HG02981 (cell line): ENCODE data around the gene FAM120B.
"Not testable (repeated sequence)": the region's sequence is repeated elsewhere in the genome, so short reads cannot be mapped to it uniquely, and the experiment has no call there.

Experiments used
- ATAC-seq: cut with Tn5 transposase; IDR thresholded peaks from one replicate; pipeline ENCODE4 v1.9.1; 2021; ENCODE audit warnings: mild to moderate bottlenecking, moderate library complexity; ENCODE audit not compliant: unreplicated experiment

FAM120B gene

GRCh38 chr6:170355190-170355589 is 48.6 kb downstream of the FAM120B start:
- ATAC-seq: not testable (repeated sequence)

GRCh38 chr6:170355661-170356060 is 49.1 kb downstream of the FAM120B start:
- ATAC-seq: no peak

GRCh38 chr6:170357812-170358211 is 51.3 kb downstream of the FAM120B start:
- no peak for ATAC-seq

DNA sequence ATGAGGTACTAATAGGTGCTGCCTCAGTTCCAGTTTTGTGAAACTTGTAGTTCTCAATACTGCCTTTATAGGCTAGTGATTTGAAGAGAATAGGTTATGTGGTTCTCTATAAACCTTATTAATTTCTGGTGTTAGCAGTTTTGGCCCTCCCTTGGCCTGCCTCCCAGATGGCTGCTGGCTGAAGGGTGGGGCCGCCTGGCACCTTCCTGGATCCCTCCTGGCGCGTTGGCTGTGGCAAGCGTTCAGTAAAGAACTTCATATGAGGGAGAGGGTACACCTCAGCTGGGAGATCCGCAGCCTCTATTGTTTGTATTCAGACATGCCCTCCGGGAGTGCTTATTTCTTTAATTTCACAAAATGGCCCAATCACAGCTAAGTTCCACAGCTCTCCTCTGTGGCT is 51.9 kb downstream of the FAM120B start:
- no peak for ATAC-seq

GRCh38 chr6:170360476-170360875 is 53.9 kb downstream of the FAM120B start:
- no peak for ATAC-seq

DNA sequence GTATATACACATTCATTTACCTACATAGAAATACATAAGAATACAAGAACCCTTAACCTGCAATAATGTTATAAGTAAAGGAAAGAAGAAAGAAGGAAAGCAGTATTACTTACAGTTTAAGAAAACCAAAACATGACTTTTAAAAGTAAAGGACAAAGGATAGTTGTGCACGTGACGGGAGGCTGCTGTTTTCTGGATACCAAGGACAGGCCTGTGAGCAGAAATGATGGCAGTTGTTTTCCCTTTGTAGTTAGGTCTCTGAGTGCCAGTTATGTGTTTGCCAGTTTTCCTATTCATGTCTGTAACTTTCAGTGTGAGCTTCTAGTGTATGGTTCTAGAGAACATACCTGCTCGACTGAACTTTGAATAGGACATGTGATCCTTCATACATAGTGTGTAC is 54.8 kb downstream of the FAM120B start:
- no peak for ATAC-seq

GRCh38 chr6:170362121-170362520 is 55.6 kb downstream of the FAM120B start:
- ATAC-seq: no peak

- no peak for ATAC-seq
Observed at GRCh38 chr6:170363255-170363654, 56.7 kb downstream of the FAM120B start.

DNA sequence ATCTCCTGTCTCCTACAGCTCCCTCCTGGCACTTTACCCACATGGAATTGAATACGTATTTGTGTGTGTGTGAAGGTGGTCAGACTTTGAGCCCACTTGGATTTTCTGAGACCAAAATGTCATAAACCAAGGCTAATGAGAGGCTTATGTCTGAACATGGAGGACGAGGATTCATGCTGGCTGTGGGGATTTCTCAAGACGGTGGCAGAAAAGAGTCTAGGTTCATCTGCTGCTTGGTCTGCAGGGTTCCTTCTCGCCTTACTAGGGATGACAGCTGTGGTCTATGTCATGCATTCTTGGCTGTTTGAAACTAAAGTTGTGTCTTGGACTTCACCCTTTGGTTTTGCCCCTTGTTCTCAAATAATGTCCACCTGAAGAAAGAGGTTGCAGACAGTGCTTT is 58.6 kb downstream of the FAM120B start:
- no peak for ATAC-seq

- no peak for ATAC-seq
Observed at GRCh38 chr6:170365593-170365992, 59.0 kb downstream of the FAM120B start.

GRCh38 chr6:170366248-170366960 is 59.8 kb downstream of the FAM120B start:
- no peak for ATAC-seq

- no peak for ATAC-seq
Observed at GRCh38 chr6:170367241-170367640, 60.7 kb downstream of the FAM120B start.

- no peak for ATAC-seq
Observed at GRCh38 chr6:170368544-170368943, 62.0 kb downstream of the FAM120B start.

GRCh38 chr6:170369403-170369802 is 62.8 kb downstream of the FAM120B start:
- ATAC-seq: no peak

DNA sequence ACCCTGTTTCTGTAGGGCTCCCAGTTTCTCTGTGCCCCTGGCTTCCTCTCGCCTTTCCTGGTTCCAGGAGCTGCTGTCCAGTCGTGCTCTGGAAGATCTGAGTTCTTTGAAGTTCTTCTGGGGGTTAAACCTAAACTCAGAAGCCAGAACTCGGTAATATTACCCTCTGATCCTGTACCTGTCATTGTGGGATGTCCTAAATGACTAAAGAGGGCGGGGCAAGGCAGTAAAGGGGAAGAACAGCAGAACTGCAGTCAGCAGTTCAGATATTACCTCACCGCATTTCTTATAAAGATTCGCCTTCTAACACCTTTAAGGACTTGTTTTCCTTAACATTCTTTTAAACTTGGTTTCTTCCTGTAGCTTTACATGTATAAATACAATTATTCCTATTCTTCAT is 63.9 kb downstream of the FAM120B start:
- peak; percentile 52 for ATAC-seq

GRCh38 chr6:170371080-170371479 is 64.5 kb downstream of the FAM120B start:
- ATAC-seq: no peak

DNA sequence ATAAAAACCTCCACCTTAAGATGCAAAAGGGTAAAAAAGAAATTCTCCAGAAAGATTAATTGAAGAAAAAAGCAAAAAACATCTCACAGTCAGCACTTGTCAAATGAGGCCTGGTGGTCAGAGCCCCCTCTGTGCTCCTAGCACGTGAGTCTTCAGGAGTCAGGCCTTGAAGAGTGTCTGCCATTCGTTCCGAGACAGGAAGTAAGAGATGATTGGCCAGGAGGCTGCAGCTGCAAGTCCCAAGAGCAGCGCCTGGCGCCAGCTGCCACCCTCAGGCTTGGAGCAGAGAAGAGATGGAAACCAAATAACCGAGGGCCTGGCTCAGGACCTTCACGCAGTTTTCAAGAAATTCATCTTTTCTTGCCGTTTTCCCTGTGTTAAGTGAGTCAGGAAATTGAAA is 65.0 kb downstream of the FAM120B start:
- ATAC-seq: no peak

DNA sequence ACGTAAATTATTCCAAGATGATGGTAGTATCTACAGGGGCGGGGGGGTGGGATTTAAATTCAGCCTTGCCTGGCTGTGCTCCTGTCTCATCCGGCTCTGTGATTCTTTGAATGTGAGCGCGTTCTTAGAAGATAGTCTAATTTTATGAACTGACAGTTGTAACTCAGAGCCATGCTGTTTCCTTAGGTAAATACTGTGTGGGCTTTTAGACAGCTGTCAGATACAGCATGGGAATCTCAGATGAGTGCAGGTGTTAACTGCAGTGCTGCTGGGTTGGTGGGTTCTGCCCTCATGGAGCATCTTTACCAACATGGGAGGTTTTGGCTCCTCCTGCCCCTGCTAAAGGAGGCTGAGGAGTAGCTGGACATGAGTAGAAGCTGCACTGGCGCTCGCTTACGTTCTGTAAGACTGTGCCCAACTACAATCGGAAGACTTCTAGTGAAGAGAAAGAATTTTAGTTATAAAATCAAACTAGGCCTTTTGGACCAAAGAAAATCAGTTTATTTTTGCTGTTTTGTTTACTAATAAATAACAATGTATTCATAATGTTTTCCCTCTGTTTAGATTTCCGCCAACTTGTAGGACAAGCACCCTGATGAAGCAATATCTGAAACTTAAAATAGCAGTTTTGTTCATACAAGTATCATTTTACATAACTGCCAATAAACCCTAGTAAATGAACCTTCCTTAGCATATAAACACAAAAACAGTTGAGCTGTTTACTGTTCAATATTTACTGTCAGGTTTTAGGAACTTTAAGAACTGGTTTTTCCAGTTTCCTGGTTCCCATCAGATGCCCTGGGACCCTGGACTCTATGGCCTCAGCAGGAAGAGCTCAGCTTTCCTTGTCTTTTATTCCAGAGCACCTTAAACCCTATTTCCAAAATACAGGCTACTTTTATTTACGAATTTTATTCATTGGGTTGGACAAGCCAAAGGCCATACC is 66.1 kb downstream of the FAM120B start:
- no peak for ATAC-seq

- no peak for ATAC-seq
Observed at GRCh38 chr6:170374571-170375444, 68.2 kb downstream of the FAM120B start.

DNA sequence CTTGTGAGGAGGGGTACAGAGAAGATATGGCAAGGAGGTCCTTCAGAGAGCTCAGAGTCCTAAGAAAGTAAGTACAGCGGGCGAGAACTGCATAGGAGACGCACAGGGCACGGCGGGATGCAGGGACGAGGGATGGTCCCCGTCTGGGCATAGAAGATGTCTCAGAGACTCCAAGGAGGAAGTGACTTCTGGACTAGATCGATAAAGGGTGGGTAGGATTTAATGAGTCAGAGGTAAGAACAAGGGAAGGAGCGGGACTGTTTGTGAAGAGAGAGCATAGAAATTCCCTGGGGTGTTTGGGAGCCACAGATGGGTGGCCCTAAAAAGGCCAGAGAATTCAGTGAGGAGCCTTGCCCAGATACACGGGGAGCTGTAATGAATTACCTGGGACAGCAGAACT is 69.1 kb downstream of the FAM120B start:
- no peak for ATAC-seq

GRCh38 chr6:170376386-170377043 is 70.0 kb downstream of the FAM120B start:
- no peak for ATAC-seq
